Suprapubic skin (tissue), 4 donors: ENCODE results near the gene KCNH4. TPM values are rescaled to one million over a fixed set of nuclear protein-coding genes. Genes with fewer than 3 reads are reported as not detected.

ENCODE experiments used
- DNase-seq, 2 donors: peaks; one replicate each; pipeline ENCODE4 v3.0.0-alpha.2; 2019; ENCODE audit warnings: low spot score in 2 of 2
- H3K27ac ChIP-seq: fragments of 200-600 bp; sonication (generic); one replicate; pipeline ENCODE4 v1.5.1; 2019
- H3K27me3 ChIP-seq: fragments of 200-600 bp; sonication (generic); one replicate; pipeline ENCODE4 v1.5.1; 2019
- H3K36me3 ChIP-seq: fragments of 200-600 bp; sonication (generic); one replicate; pipeline ENCODE4 v1.5.1; 2019
- H3K4me1 ChIP-seq: fragments of 200-600 bp; sonication (generic); one replicate; pipeline ENCODE4 v1.5.1; 2019
- H3K4me3 ChIP-seq: fragments of 200-600 bp; sonication (generic); one replicate; pipeline ENCODE4 v1.5.1; 2019; ENCODE audit warnings: mild to moderate bottlenecking
- H3K9me3 ChIP-seq: fragments of 200-600 bp; sonication (generic); one replicate; pipeline ENCODE4 v1.5.1; 2019
- CTCF ChIP-seq, 2 donors: fragments of 200-600 bp in 1 of 2; fragments of 450-650 bp in 1 of 2; sonication (generic) in 1 of 2; IDR thresholded peaks; one replicate each; pipeline ENCODE4 v1.5.1; 2016 to 2019; ENCODE audit warnings: antibody characterized with exemption in 2 of 2, mild to moderate bottlenecking in 1 of 2, moderate library complexity in 1 of 2
- EP300 ChIP-seq: sonication (generic); formaldehyde crosslinking; IDR thresholded peaks from one replicate; pipeline ENCODE4 v1.6.1; 2017; ENCODE audit warnings: antibody characterized with exemption
- POLR2A ChIP-seq, 2 donors: fragments of 450-650 bp; IDR thresholded peaks; one replicate each; pipeline ENCODE4 v1.6.1; 2017; ENCODE audit warnings: antibody characterized with exemption in 2 of 2, mild to moderate bottlenecking in 2 of 2, moderate library complexity in 2 of 2
- POLR2AphosphoS5 ChIP-seq, 3 donors: sonication (generic); formaldehyde crosslinking; IDR thresholded peaks; one replicate each; pipeline ENCODE4 v1.6.1; 2017; ENCODE audit warnings: antibody characterized with exemption in 3 of 3
- WGBS: methylation state at CpG from one replicate; pipeline ENCODE4 v1.1.5; 2018; 5-methylcytosine and 5-hydroxymethylcytosine counted together
- total RNA-seq, 4 donors: library from RNA; depleted of rRNA; stranded (reverse); fragments of >200 nt; gene quantifications; one replicate each; pipeline ENCODE4 v1.1.0, GENCODE V29; 2016

The KCNH4 gene
- total RNA-seq, 4 donors from 2014 or later = not detected

DNA sequence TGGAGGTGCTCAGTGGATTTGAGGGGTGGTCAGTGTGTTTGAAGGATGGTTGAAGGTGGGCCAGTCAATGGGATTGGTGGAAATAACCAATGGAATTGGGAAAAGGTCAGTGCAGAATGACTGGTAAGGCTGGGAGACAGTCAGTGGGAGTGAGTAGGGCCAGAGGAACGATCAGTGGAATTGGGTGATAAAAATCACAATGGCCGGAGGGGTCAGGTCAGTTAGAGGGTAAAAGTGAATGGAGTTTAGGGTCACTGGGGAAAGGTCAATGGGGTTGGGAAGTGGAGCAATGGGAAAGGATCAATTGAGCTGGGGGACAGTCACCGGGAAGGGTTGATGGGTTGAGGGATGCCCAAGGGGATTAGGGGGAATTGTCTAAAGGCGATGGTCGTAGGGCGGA lies 15.2 kb downstream of the KCNH4 start:
- Histone ChIP-seq H3K9me3 (no peaks in the 10 kb centered on the region), H3K4me1 (no peaks in the 10 kb centered on the region), H3K27me3 (no peaks in the 10 kb centered on the region), H3K27ac (no peak overlapping the region), H3K36me3 (no peaks in the 10 kb centered on the region), H3K4me3 (no peak overlapping the region)
- WGBS = 85% methylated on average over 6 of the region's 6 CpGs
- no peak for DNase-seq
- TF ChIP-seq POLR2AphosphoS5 (IDR thresholded peaks at IDR 0.05) (no peak), CTCF (IDR thresholded peaks at IDR 0.05) (no peak), EP300 (no peak), POLR2A (IDR thresholded peaks at IDR 0.05) (no peak)

GRCh38 chr17:42163696-42164407 lies 17.1 kb downstream of the KCNH4 start:
- no peak overlapping the region for H3K4me3 ChIP-seq
- H3K36me3 ChIP-seq = no peaks in the 10 kb centered on the region
- TF ChIP-seq EP300 = no peak
- no peak for TF ChIP-seq POLR2A (IDR thresholded peaks at IDR 0.05)
- no peak for TF ChIP-seq POLR2AphosphoS5 (IDR thresholded peaks at IDR 0.05)
- no peak for TF ChIP-seq CTCF (IDR thresholded peaks at IDR 0.05)
- WGBS = 43% methylated on average over 18 of the region's 22 CpGs
- no peaks in the 10 kb centered on the region for H3K9me3 ChIP-seq
- no peak overlapping the region for H3K27ac ChIP-seq
- no peaks in the 10 kb centered on the region for H3K27me3 ChIP-seq
- no peak for DNase-seq
- H3K4me1 ChIP-seq = no peaks in the 10 kb centered on the region

GRCh38 chr17:42163113-42163512 lies 17.8 kb downstream of the KCNH4 start:
- Histone ChIP-seq H3K27ac (no peak overlapping the region), H3K27me3 (no peaks in the 10 kb centered on the region), H3K9me3 (no peaks in the 10 kb centered on the region), H3K36me3 (no peaks in the 10 kb centered on the region), H3K4me1 (no peaks in the 10 kb centered on the region), H3K4me3 (no peak overlapping the region)
- 50% methylated on average over 8 of the region's 8 CpGs for WGBS
- no peak for DNase-seq
- TF ChIP-seq POLR2AphosphoS5 (IDR thresholded peaks at IDR 0.05) = no peak
- no peak for TF ChIP-seq EP300
- TF ChIP-seq CTCF (IDR thresholded peaks at IDR 0.05) = no peak
- no peak for TF ChIP-seq POLR2A (IDR thresholded peaks at IDR 0.05)

DNA sequence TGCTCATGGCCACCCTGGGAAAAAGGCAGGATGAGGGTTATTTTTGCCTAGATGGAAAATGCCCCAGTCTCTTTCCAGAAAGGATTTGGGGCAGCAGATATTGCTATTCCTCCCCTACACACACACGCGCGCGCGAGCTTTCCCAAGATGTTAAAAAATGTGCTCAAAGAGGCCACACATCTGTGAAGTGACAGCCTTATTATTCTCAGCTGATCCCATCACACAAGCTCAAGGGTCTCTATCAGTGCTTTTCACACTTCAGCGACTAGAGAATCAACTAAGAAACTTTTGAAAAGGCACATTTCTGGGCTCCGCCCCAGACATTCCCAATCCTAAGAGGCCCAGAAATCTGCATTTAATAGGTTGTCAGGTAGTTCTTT lies 20.4 kb downstream of the KCNH4 start:
- Histone ChIP-seq H3K36me3 (no peaks in the 10 kb centered on the region), H3K9me3 (no peaks in the 10 kb centered on the region)

More for the DNA sequence above, 20.4 kb downstream of the KCNH4 start:
- 88% methylated on average over 7 of the region's 7 CpGs for WGBS
- no peak for TF ChIP-seq EP300
- TF ChIP-seq POLR2AphosphoS5 (IDR thresholded peaks at IDR 0.05) = no peak
- TF ChIP-seq POLR2A (IDR thresholded peaks at IDR 0.05) = no peak
- TF ChIP-seq CTCF (IDR thresholded peaks at IDR 0.05) = no peak
- no peak for DNase-seq
- no peak overlapping the region for H3K4me3 ChIP-seq
- peaks cover 3% of the 10 kb centered on the region for H3K4me1 ChIP-seq
- H3K27me3 ChIP-seq = no peaks in the 10 kb centered on the region
- H3K27ac ChIP-seq = no peak overlapping the region
